Measurements from ENCODE around the gene BUB1B.
A peak's percentile ranks its signal among the peaks of the same experiment; 100 is the strongest.
"Not testable (repeated sequence)": the region's sequence is repeated elsewhere in the genome, so short reads cannot be mapped to it uniquely, and the experiment has no call there.

BUB1B gene

GRCh38 chr15:40128766-40129660 is 31.9 kb upstream of the BUB1B start:
- CTCF ChIA-PET: interaction anchor here (1.2 kb wide), 1 partner anchor 24 kb away, joined by 5 read pairs; no protein-coding TSS in a partner anchor
- Histone ChIP-seq H3K4me1 (ENCODE audit: control extremely low read depth in 1 of 4, control insufficient read depth in 4 of 4, insufficient read depth in 4 of 4, low read length in 3 of 4) (no peaks in the 10 kb centered on the region), H3K4me3 (ENCODE audit: control insufficient read depth in 1 of 7, extremely low read depth in 1 of 7, insufficient read depth in 4 of 7, low read depth in 2 of 7, low read length in 6 of 7) (no peak overlapping the region), H3K9me3 (ENCODE audit: control extremely low read depth in 1 of 5, control insufficient read depth in 4 of 5, insufficient read depth in 2 of 5, low read depth in 1 of 5, low read length in 4 of 5) (no peaks in the 10 kb centered on the region), H3K27me3 (replicated peaks in 2 of 5; ENCODE audit: control insufficient read depth in 4 of 5, insufficient read depth in 5 of 5, low read length in 4 of 5) (peaks cover 0 to 3% (median 0%) of the 10 kb centered on the region in 5 experiments), H3K36me3 (ENCODE audit: control insufficient read depth in 4 of 4, insufficient read depth in 4 of 4, low read length in 3 of 4) (no peaks in the 10 kb centered on the region), H3K27ac (ENCODE audit: insufficient read depth in 1 of 2, low read depth in 1 of 2, low read length in 2 of 2, poor library complexity in 1 of 2, severe bottlenecking in 2 of 2) (no peak overlapping the region)
- peak in 2 of 3 donors; percentile 46 to 57 for DNase-seq
- POLR2A ChIA-PET: no interaction called here
- 90% methylated on average over 20 of the region's 27 CpGs for WGBS (ENCODE audit: insufficient coverage)

- Histone ChIP-seq H3K27me3 (replicated peaks in 2 of 5; ENCODE audit: control insufficient read depth in 4 of 5, insufficient read depth in 5 of 5, low read length in 4 of 5) (peaks cover 0 to 3% (median 0%) of the 10 kb centered on the region in 5 experiments), H3K36me3 (ENCODE audit: control insufficient read depth in 4 of 4, insufficient read depth in 4 of 4, low read length in 3 of 4) (no peaks in the 10 kb centered on the region), H3K9me3 (ENCODE audit: control extremely low read depth in 1 of 5, control insufficient read depth in 4 of 5, insufficient read depth in 2 of 5, low read depth in 1 of 5, low read length in 4 of 5) (no peaks in the 10 kb centered on the region), H3K4me3 (ENCODE audit: control insufficient read depth in 1 of 7, extremely low read depth in 1 of 7, insufficient read depth in 4 of 7, low read depth in 2 of 7, low read length in 6 of 7) (no peak overlapping the region), H3K27ac (ENCODE audit: insufficient read depth in 1 of 2, low read depth in 1 of 2, low read length in 2 of 2, poor library complexity in 1 of 2, severe bottlenecking in 2 of 2) (no peak overlapping the region), H3K4me1 (ENCODE audit: control extremely low read depth in 1 of 4, control insufficient read depth in 4 of 4, insufficient read depth in 4 of 4, low read length in 3 of 4) (no peaks in the 10 kb centered on the region)
- DNase-seq: no peak
- ChIA-PET POLR2A (no interaction called here), CTCF (no interaction called here)
- WGBS (ENCODE audit: insufficient coverage): 92% methylated on average over 2 of the region's 5 CpGs
These were observed 30.8 kb upstream of the BUB1B start for GRCh38 chr15:40130118-40130517.

GRCh38 chr15:40130799-40131502 is 29.9 kb upstream of the BUB1B start:
- POLR2A ChIA-PET: no interaction called here

GRCh38 chr15:40133544-40133943 is 27.3 kb upstream of the BUB1B start:
- Histone ChIP-seq H3K4me1 (ENCODE audit: control extremely low read depth in 1 of 4, control insufficient read depth in 4 of 4, insufficient read depth in 4 of 4, low read length in 3 of 4) (no peaks in the 10 kb centered on the region), H3K27ac (ENCODE audit: insufficient read depth in 1 of 2, low read depth in 1 of 2, low read length in 2 of 2, poor library complexity in 1 of 2, severe bottlenecking in 2 of 2) (no peak overlapping the region), H3K9me3 (ENCODE audit: control extremely low read depth in 1 of 5, control insufficient read depth in 4 of 5, insufficient read depth in 2 of 5, low read depth in 1 of 5, low read length in 4 of 5) (no peaks in the 10 kb centered on the region), H3K36me3 (ENCODE audit: control insufficient read depth in 4 of 4, insufficient read depth in 4 of 4, low read length in 3 of 4) (no peaks in the 10 kb centered on the region), H3K4me3 (ENCODE audit: control insufficient read depth in 1 of 7, extremely low read depth in 1 of 7, insufficient read depth in 4 of 7, low read depth in 2 of 7, low read length in 6 of 7) (no peak overlapping the region), H3K27me3 (replicated peaks in 2 of 5; ENCODE audit: control insufficient read depth in 4 of 5, insufficient read depth in 5 of 5, low read length in 4 of 5) (no peaks in the 10 kb centered on the region)
- DNase-seq: no peak
- CTCF ChIA-PET: no interaction called here
- POLR2A ChIA-PET: no interaction called here
- 100% methylated on average over 10 of the region's 13 CpGs for WGBS (ENCODE audit: insufficient coverage)

More at GRCh38 chr15:40130799-40131502, 29.9 kb upstream of the BUB1B start:
- WGBS (ENCODE audit: insufficient coverage): 93% methylated on average over 12 of the region's 19 CpGs
- Histone ChIP-seq H3K27me3 (replicated peaks in 2 of 5; ENCODE audit: control insufficient read depth in 4 of 5, insufficient read depth in 5 of 5, low read length in 4 of 5) (peaks cover 0 to 3% (median 0%) of the 10 kb centered on the region in 5 experiments), H3K4me3 (ENCODE audit: control insufficient read depth in 1 of 7, extremely low read depth in 1 of 7, insufficient read depth in 4 of 7, low read depth in 2 of 7, low read length in 6 of 7) (no peak overlapping the region), H3K9me3 (ENCODE audit: control extremely low read depth in 1 of 5, control insufficient read depth in 4 of 5, insufficient read depth in 2 of 5, low read depth in 1 of 5, low read length in 4 of 5) (no peaks in the 10 kb centered on the region), H3K4me1 (ENCODE audit: control extremely low read depth in 1 of 4, control insufficient read depth in 4 of 4, insufficient read depth in 4 of 4, low read length in 3 of 4) (no peaks in the 10 kb centered on the region), H3K36me3 (ENCODE audit: control insufficient read depth in 4 of 4, insufficient read depth in 4 of 4, low read length in 3 of 4) (no peaks in the 10 kb centered on the region), H3K27ac (ENCODE audit: insufficient read depth in 1 of 2, low read depth in 1 of 2, low read length in 2 of 2, poor library complexity in 1 of 2, severe bottlenecking in 2 of 2) (no peak overlapping the region)
- CTCF ChIA-PET: no interaction called here
- peak in 2 of 3 donors; percentile 28 to 32 for DNase-seq

GRCh38 chr15:40134885-40135284 is 26.0 kb upstream of the BUB1B start:
- 98% methylated on average over 9 of the region's 9 CpGs for WGBS (ENCODE audit: insufficient coverage)
- Histone ChIP-seq H3K27ac (ENCODE audit: insufficient read depth in 1 of 2, low read depth in 1 of 2, low read length in 2 of 2, poor library complexity in 1 of 2, severe bottlenecking in 2 of 2) (no peak overlapping the region), H3K4me3 (ENCODE audit: control insufficient read depth in 1 of 7, extremely low read depth in 1 of 7, insufficient read depth in 4 of 7, low read depth in 2 of 7, low read length in 6 of 7) (no peak overlapping the region), H3K27me3 (replicated peaks in 2 of 5; ENCODE audit: control insufficient read depth in 4 of 5, insufficient read depth in 5 of 5, low read length in 4 of 5) (no peaks in the 10 kb centered on the region), H3K9me3 (ENCODE audit: control extremely low read depth in 1 of 5, control insufficient read depth in 4 of 5, insufficient read depth in 2 of 5, low read depth in 1 of 5, low read length in 4 of 5) (no peaks in the 10 kb centered on the region), H3K4me1 (ENCODE audit: control extremely low read depth in 1 of 4, control insufficient read depth in 4 of 4, insufficient read depth in 4 of 4, low read length in 3 of 4) (no peaks in the 10 kb centered on the region), H3K36me3 (ENCODE audit: control insufficient read depth in 4 of 4, insufficient read depth in 4 of 4, low read length in 3 of 4) (no peaks in the 10 kb centered on the region)
- ChIA-PET CTCF (no interaction called here), POLR2A (no interaction called here)
- no peak for DNase-seq

GRCh38 chr15:40135846-40136450 is 24.9 kb upstream of the BUB1B start:
- H3K27ac ChIP-seq (ENCODE audit: insufficient read depth in 1 of 2, low read depth in 1 of 2, low read length in 2 of 2, poor library complexity in 1 of 2, severe bottlenecking in 2 of 2); H3K4me1 ChIP-seq (ENCODE audit: control extremely low read depth in 1 of 4, control insufficient read depth in 4 of 4, insufficient read depth in 4 of 4, low read length in 3 of 4); POLR2A ChIA-PET; H3K4me3 ChIP-seq (ENCODE audit: control insufficient read depth in 1 of 7, extremely low read depth in 1 of 7, insufficient read depth in 4 of 7, low read depth in 2 of 7, low read length in 6 of 7); DNase-seq; H3K36me3 ChIP-seq (ENCODE audit: control insufficient read depth in 4 of 4, insufficient read depth in 4 of 4, low read length in 3 of 4); H3K27me3 ChIP-seq (replicated peaks in 2 of 5; ENCODE audit: control insufficient read depth in 4 of 5, insufficient read depth in 5 of 5, low read length in 4 of 5); H3K9me3 ChIP-seq (ENCODE audit: control extremely low read depth in 1 of 5, control insufficient read depth in 4 of 5, insufficient read depth in 2 of 5, low read depth in 1 of 5, low read length in 4 of 5); CTCF ChIA-PET: not testable (repeated sequence)
- WGBS (ENCODE audit: insufficient coverage): 100% methylated on average over 1 of the region's 1 CpG
